Immature natural killer cell (primary cell): ENCODE data around the gene DSCAML1. TPM values are rescaled to one million over a fixed set of nuclear protein-coding genes. Genes with fewer than 3 reads are reported as not detected.

Experiments used
- DNase-seq, 3 donors: peaks; one replicate each; pipeline ENCODE4 v3.0.0; 2022; ENCODE audit warnings: mixed read lengths in 1 of 3
- H3K27ac Mint-ChIP-seq, 6 donors: one replicate each; pipeline ENCODE4 v1.8.0; 2020; ENCODE audit warnings: mixed read lengths in 6 of 6, mild to moderate bottlenecking in 5 of 6, inconsistent platforms in 4 of 6, moderate library complexity in 3 of 6
- H3K27me3 Mint-ChIP-seq, 3 donors: one replicate each; pipeline ENCODE4 v1.8.0; 2020 to 2021; ENCODE audit warnings: low read depth in 3 of 3, mild to moderate bottlenecking in 3 of 3, mixed read lengths in 3 of 3, moderate library complexity in 3 of 3, inconsistent platforms in 1 of 3
- H3K36me3 Mint-ChIP-seq, 3 donors: one replicate each; pipeline ENCODE4 v1.8.0; 2020; ENCODE audit warnings: mixed read lengths in 3 of 3, inconsistent platforms in 2 of 3, mild to moderate bottlenecking in 2 of 3
- H3K4me1 Mint-ChIP-seq, 2 donors: one replicate each; pipeline ENCODE4 v1.8.0; 2020; ENCODE audit warnings: inconsistent platforms in 2 of 2, mild to moderate bottlenecking in 2 of 2, mixed read lengths in 2 of 2, moderate library complexity in 1 of 2
- H3K4me3 Mint-ChIP-seq, 5 donors: one replicate each; pipeline ENCODE4 v1.8.0; 2020; ENCODE audit warnings: mild to moderate bottlenecking in 5 of 5, mixed read lengths in 5 of 5, inconsistent platforms in 3 of 5, moderate library complexity in 3 of 5
- H3K9me3 Mint-ChIP-seq, 6 donors: one replicate each; pipeline ENCODE4 v1.8.0; 2020; ENCODE audit warnings: mild to moderate bottlenecking in 6 of 6, mixed read lengths in 6 of 6, inconsistent platforms in 4 of 6, moderate library complexity in 3 of 6
- polyA plus RNA-seq, 3 donors: library from polyadenylated mRNA; unstranded; fragments of 300-500 nt; fragmentation: Illumina TruSeq; gene quantifications; one replicate each; pipeline ENCODE4 v1.2.3, GENCODE V29; 2021

DSCAML1 gene
- polyA plus RNA-seq, 3 donors from 2014 or later, result not detected

- no peaks in the 10 kb centered on the region for H3K36me3 Mint-ChIP-seq
- H3K27ac Mint-ChIP-seq, result no peak overlapping the region
- no peak overlapping the region for H3K4me3 Mint-ChIP-seq
- no peaks in the 10 kb centered on the region for H3K9me3 Mint-ChIP-seq
- no peak for DNase-seq
- no peaks in the 10 kb centered on the region for H3K4me1 Mint-ChIP-seq
- H3K27me3 Mint-ChIP-seq, result peaks cover 2 to 15% (median 8%) of the 10 kb centered on the region in 3 donors
These were observed 117.6 kb downstream of the DSCAML1 start for GRCh38 chr11:117679461-117679860.

- peaks cover 2 to 13% (median 8%) of the 10 kb centered on the region in 3 donors for H3K27me3 Mint-ChIP-seq
- H3K4me3 Mint-ChIP-seq, result no peak overlapping the region
- no peak for DNase-seq
- H3K27ac Mint-ChIP-seq, result no peak overlapping the region
- H3K9me3 Mint-ChIP-seq, result no peaks in the 10 kb centered on the region
- no peaks in the 10 kb centered on the region for H3K4me1 Mint-ChIP-seq
- no peaks in the 10 kb centered on the region for H3K36me3 Mint-ChIP-seq
These were observed 118.2 kb downstream of the DSCAML1 start for GRCh38 chr11:117678658-117679406.

- no peak for DNase-seq
- H3K4me1 Mint-ChIP-seq, result no peaks in the 10 kb centered on the region
- H3K4me3 Mint-ChIP-seq, result no peak overlapping the region
- no peak overlapping the region for H3K27ac Mint-ChIP-seq
- H3K36me3 Mint-ChIP-seq, result no peaks in the 10 kb centered on the region
- H3K27me3 Mint-ChIP-seq, result peaks cover 2 to 11% (median 8%) of the 10 kb centered on the region in 3 donors
- no peaks in the 10 kb centered on the region for H3K9me3 Mint-ChIP-seq
These were observed 119.2 kb downstream of the DSCAML1 start for GRCh38 chr11:117677729-117678310.

GRCh38 chr11:117676501-117676900 is 120.5 kb downstream of the DSCAML1 start:
- Mint-ChIP-seq H3K9me3 (no peaks in the 10 kb centered on the region), H3K27ac (no peak overlapping the region), H3K4me3 (no peak overlapping the region)

GRCh38 chr11:117673602-117674001 is 123.4 kb downstream of the DSCAML1 start:
- H3K9me3 Mint-ChIP-seq, result no peaks in the 10 kb centered on the region
- H3K4me3 Mint-ChIP-seq, result no peak overlapping the region
- H3K27me3 Mint-ChIP-seq, result peaks cover 2 to 6% (median 5%) of the 10 kb centered on the region in 3 donors
- no peaks in the 10 kb centered on the region for H3K4me1 Mint-ChIP-seq
- no peak for DNase-seq
- H3K36me3 Mint-ChIP-seq, result no peaks in the 10 kb centered on the region
- H3K27ac Mint-ChIP-seq, result no peak overlapping the region

More at GRCh38 chr11:117676501-117676900, 120.5 kb downstream of the DSCAML1 start:
- no peaks in the 10 kb centered on the region for H3K36me3 Mint-ChIP-seq
- no peak for DNase-seq
- no peaks in the 10 kb centered on the region for H3K4me1 Mint-ChIP-seq
- H3K27me3 Mint-ChIP-seq, result peaks cover 2 to 11% (median 4%) of the 10 kb centered on the region in 3 donors

- Mint-ChIP-seq H3K4me3 (no peak overlapping the region), H3K27ac (no peak overlapping the region), H3K9me3 (no peaks in the 10 kb centered on the region), H3K4me1 (no peaks in the 10 kb centered on the region), H3K27me3 (peaks cover 0 to 3% (median 2%) of the 10 kb centered on the region in 3 donors), H3K36me3 (no peaks in the 10 kb centered on the region)
- no peak for DNase-seq
These were observed 125.6 kb downstream of the DSCAML1 start for GRCh38 chr11:117671370-117671769.

GRCh38 chr11:117670924-117671323 is 126.1 kb downstream of the DSCAML1 start:
- Mint-ChIP-seq H3K27ac (no peak overlapping the region), H3K4me3 (no peak overlapping the region), H3K27me3 (peaks cover 2 to 3% (median 2%) of the 10 kb centered on the region in 3 donors)

GRCh38 chr11:117670443-117670842 is 126.6 kb downstream of the DSCAML1 start:
- Mint-ChIP-seq H3K36me3 (no peaks in the 10 kb centered on the region), H3K27ac (no peak overlapping the region), H3K9me3 (no peaks in the 10 kb centered on the region), H3K4me3 (no peak overlapping the region), H3K27me3 (peaks cover 2 to 4% (median 3%) of the 10 kb centered on the region in 3 donors), H3K4me1 (no peaks in the 10 kb centered on the region)
- no peak for DNase-seq

More at GRCh38 chr11:117670924-117671323, 126.1 kb downstream of the DSCAML1 start:
- Mint-ChIP-seq H3K4me1 (no peaks in the 10 kb centered on the region), H3K36me3 (no peaks in the 10 kb centered on the region), H3K9me3 (no peaks in the 10 kb centered on the region)
- no peak for DNase-seq

- Mint-ChIP-seq H3K4me3 (no peak overlapping the region), H3K4me1 (no peaks in the 10 kb centered on the region), H3K27me3 (peaks cover 2 to 4% (median 3%) of the 10 kb centered on the region in 3 donors), H3K9me3 (no peaks in the 10 kb centered on the region), H3K27ac (no peak overlapping the region), H3K36me3 (no peaks in the 10 kb centered on the region)
- DNase-seq, result no peak
These were observed 127.4 kb downstream of the DSCAML1 start for GRCh38 chr11:117669616-117670015.

GRCh38 chr11:117669062-117669461 is 128.0 kb downstream of the DSCAML1 start:
- no peaks in the 10 kb centered on the region for H3K36me3 Mint-ChIP-seq
- no peak overlapping the region for H3K27ac Mint-ChIP-seq
- H3K9me3 Mint-ChIP-seq, result no peaks in the 10 kb centered on the region
- no peak for DNase-seq
- H3K27me3 Mint-ChIP-seq, result peaks cover under 1 to 4% (median 3%) of the 10 kb centered on the region in 3 donors
- no peaks in the 10 kb centered on the region for H3K4me1 Mint-ChIP-seq
- no peak overlapping the region for H3K4me3 Mint-ChIP-seq

GRCh38 chr11:117668321-117668751 is 128.7 kb downstream of the DSCAML1 start:
- no peaks in the 10 kb centered on the region for H3K36me3 Mint-ChIP-seq
- no peak overlapping the region for H3K4me3 Mint-ChIP-seq
- no peaks in the 10 kb centered on the region for H3K9me3 Mint-ChIP-seq
- no peaks in the 10 kb centered on the region for H3K4me1 Mint-ChIP-seq
- peaks cover 0 to 4% (median 4%) of the 10 kb centered on the region in 3 donors for H3K27me3 Mint-ChIP-seq
- no peak overlapping the region for H3K27ac Mint-ChIP-seq
- no peak for DNase-seq

- H3K9me3 Mint-ChIP-seq, result no peaks in the 10 kb centered on the region
- H3K4me3 Mint-ChIP-seq, result no peak overlapping the region
- H3K27ac Mint-ChIP-seq, result no peak overlapping the region
- peaks cover 3 to 10% (median 4%) of the 10 kb centered on the region in 3 donors for H3K27me3 Mint-ChIP-seq
- H3K4me1 Mint-ChIP-seq, result no peaks in the 10 kb centered on the region
- no peak for DNase-seq
- no peaks in the 10 kb centered on the region for H3K36me3 Mint-ChIP-seq
These were observed 132.1 kb downstream of the DSCAML1 start for GRCh38 chr11:117664897-117665296.

- H3K4me3 Mint-ChIP-seq, result no peak overlapping the region
- H3K27me3 Mint-ChIP-seq, result peaks cover 3 to 7% (median 4%) of the 10 kb centered on the region in 3 donors
- H3K9me3 Mint-ChIP-seq, result no peaks in the 10 kb centered on the region
- no peaks in the 10 kb centered on the region for H3K36me3 Mint-ChIP-seq
- no peaks in the 10 kb centered on the region for H3K4me1 Mint-ChIP-seq
- DNase-seq, result no peak
- no peak overlapping the region for H3K27ac Mint-ChIP-seq
These were observed 133.2 kb downstream of the DSCAML1 start for GRCh38 chr11:117663821-117664220.

- H3K4me3 Mint-ChIP-seq, result no peak overlapping the region
- H3K4me1 Mint-ChIP-seq, result no peaks in the 10 kb centered on the region
- H3K36me3 Mint-ChIP-seq, result no peaks in the 10 kb centered on the region
- peaks cover 3 to 7% (median 4%) of the 10 kb centered on the region in 3 donors for H3K27me3 Mint-ChIP-seq
- DNase-seq, result no peak
- no peak overlapping the region for H3K27ac Mint-ChIP-seq
- no peaks in the 10 kb centered on the region for H3K9me3 Mint-ChIP-seq
These were observed 133.6 kb downstream of the DSCAML1 start for GRCh38 chr11:117663414-117663813.
